ENCODE results near the gene ZCCHC10.
"Not testable (repeated sequence)": the region's sequence is repeated elsewhere in the genome, so short reads cannot be mapped to it uniquely, and the experiment has no call there.

Gene ZCCHC10

GRCh38 chr5:132971483-132972435 is 54.6 kb downstream of the ZCCHC10 start:
- no peak for DNase-seq (ENCODE audit: low spot score)
- TF ChIP-seq CTCF (IDR thresholded peaks at IDR 0.05; ENCODE audit: extremely low read depth, missing control alignments) = no peak

GRCh38 chr5:132965120-132965519 is 61.2 kb downstream of the ZCCHC10 start:
- no peak for DNase-seq (ENCODE audit: low spot score)
- TF ChIP-seq CTCF (IDR thresholded peaks at IDR 0.05; ENCODE audit: extremely low read depth, missing control alignments) = no peak

- TF ChIP-seq CTCF (IDR thresholded peaks at IDR 0.05; ENCODE audit: extremely low read depth, missing control alignments) = no peak
- DNase-seq (ENCODE audit: low spot score) = peak; percentile 97
Observed at GRCh38 chr5:132963171-132964104, 62.9 kb downstream of the ZCCHC10 start, which contains the start of gene AFF4. Gene AFF4, minus strand, starts transcription at chr5:132963634. Its CDS starts 26,445 bp downstream, at chr5:132937189.

GRCh38 chr5:132962429-132963021 is 63.8 kb downstream of the ZCCHC10 start:
- DNase-seq (ENCODE audit: low spot score) = peak; percentile 52
- TF ChIP-seq CTCF (IDR thresholded peaks at IDR 0.05; ENCODE audit: extremely low read depth, missing control alignments) = no peak

GRCh38 chr5:132961887-132962286 is 64.5 kb downstream of the ZCCHC10 start:
- TF ChIP-seq CTCF (IDR thresholded peaks at IDR 0.05; ENCODE audit: extremely low read depth, missing control alignments) = no peak
- no peak for DNase-seq (ENCODE audit: low spot score)

- not testable (repeated sequence) for DNase-seq (ENCODE audit: low spot score)
Observed at GRCh38 chr5:132961123-132961815, 65.1 kb downstream of the ZCCHC10 start.

GRCh38 chr5:132956166-132956799 is 70.1 kb downstream of the ZCCHC10 start:
- not testable (repeated sequence) for DNase-seq (ENCODE audit: low spot score)
